Naive thymus-derived CD8-positive, alpha-beta T cell (primary cell): ENCODE measurements around the gene MACF1. TPM values are rescaled to one million over a fixed set of nuclear protein-coding genes. Genes with fewer than 3 reads are reported as not detected.

ENCODE experiments used
- ATAC-seq, 2 donors: fragments of 150-1000 bp; cut with Tn5 transposase in 1 of 2; sonication (Bioruptor Pico), chemical (Tn5 transposase) in 1 of 2; 1 replicate in 1 of 2; 2 replicates in 1 of 2; pipeline ENCODE4 v1.10.0; 2021; ENCODE audit warnings: mild to moderate bottlenecking in 2 of 2, moderate library complexity in 2 of 2
- POLR2A ChIA-PET: fragments of 350-600 bp; sonication (Branson Sonifier 250); formaldehyde crosslinking; loops from one replicate; lab custom pipeline; 2021; ENCODE audit warnings: antibody characterized with exemption; lab: Charles Lee
- DNase-seq, 10 donors: peaks; one replicate each; pipeline versions ENCODE4 v3.0.0 to v3.0.0-alpha.2; 2020 to 2022
- H3K27ac Mint-ChIP-seq, 10 donors: one replicate each; pipeline ENCODE4 v1.8.0; 2020 to 2022; ENCODE audit warnings: mild to moderate bottlenecking in 10 of 10, mixed read lengths in 10 of 10, moderate library complexity in 4 of 10, inconsistent platforms in 1 of 10
- H3K27me3 Mint-ChIP-seq, 5 donors: one replicate each; pipeline ENCODE4 v1.8.0; 2021 to 2022; ENCODE audit warnings: mixed read lengths in 5 of 5
- H3K36me3 Mint-ChIP-seq, 3 donors: one replicate each; pipeline ENCODE4 v1.8.0; 2020 to 2022; ENCODE audit warnings: mixed read lengths in 3 of 3, mild to moderate bottlenecking in 2 of 3, inconsistent platforms in 1 of 3
- H3K4me1 Mint-ChIP-seq, 4 donors: one replicate each; pipeline ENCODE4 v1.8.0; 2021 to 2022; ENCODE audit warnings: mixed read lengths in 4 of 4
- H3K4me3 Mint-ChIP-seq, 10 donors: one replicate each; pipeline ENCODE4 v1.8.0; 2020 to 2022; ENCODE audit warnings: mild to moderate bottlenecking in 10 of 10, mixed read lengths in 10 of 10, moderate library complexity in 6 of 10, inconsistent platforms in 1 of 10
- H3K9me3 Mint-ChIP-seq, 9 donors: one replicate each; pipeline ENCODE4 v1.8.0; 2020 to 2022; ENCODE audit warnings: mixed read lengths in 9 of 9, mild to moderate bottlenecking in 3 of 9, inconsistent platforms in 1 of 9, moderate library complexity in 1 of 9
- polyA plus RNA-seq, 3 donors: library from polyadenylated mRNA; unstranded; fragments of 300-500 nt; fragmentation: Illumina TruSeq; gene quantifications; one replicate each; pipeline ENCODE4 v1.2.3, GENCODE V29; 2021
- total RNA-seq, 8 experiments: library from RNA in 2 of 8; stranded (reverse) in 2 of 8; gene quantifications; one replicate each; pipeline ENCODE4 v1.2.3 and lab custom pipeline; 2021 to 2026

Gene MACF1
- total and polyA plus RNA-seq, 5 experiments from 2014 or later = 13.4 to 222 (median 60.8) TPM

GRCh38 chr1:39381839-39382238 is 177.3 kb downstream of the MACF1 start:
- H3K36me3 Mint-ChIP-seq = peaks cover 7 to 90% (median 26%) of the 10 kb centered on the region in 3 donors
- no peaks in the 10 kb centered on the region for H3K27me3 Mint-ChIP-seq
- peak overlapping the region in 1 of 10 donors; percentile 25 for H3K27ac Mint-ChIP-seq
- ATAC-seq (no peak), DNase-seq (no peak)
- H3K9me3 Mint-ChIP-seq = no peaks in the 10 kb centered on the region
- no peaks in the 10 kb centered on the region for H3K4me1 Mint-ChIP-seq
- POLR2A ChIA-PET = interaction anchor here (0.6 to 0.7 kb wide), 3 partner anchors 9 to 28 kb away, joined by 3 to 7 read pairs (median 4); no protein-coding TSS in a partner anchor
- no peak overlapping the region for H3K4me3 Mint-ChIP-seq

GRCh38 chr1:39384305-39384704 is 179.8 kb downstream of the MACF1 start:
- no peaks in the 10 kb centered on the region for H3K9me3 Mint-ChIP-seq
- peak overlapping the region in 1 of 10 donors; percentile 65 for H3K27ac Mint-ChIP-seq
- H3K36me3 Mint-ChIP-seq = peaks cover 2 to 95% (median 37%) of the 10 kb centered on the region in 3 donors
- DNase-seq (no peak), ATAC-seq (no peak)
- H3K27me3 Mint-ChIP-seq = no peaks in the 10 kb centered on the region
- H3K4me1 Mint-ChIP-seq = peaks cover 0 to 5% (median 1%) of the 10 kb centered on the region in 4 donors
- POLR2A ChIA-PET = no interaction called here
- H3K4me3 Mint-ChIP-seq = no peak overlapping the region

GRCh38 chr1:39385067-39385988 is 180.8 kb downstream of the MACF1 start:
- Mint-ChIP-seq H3K27me3 (no peaks in the 10 kb centered on the region), H3K27ac (peak overlapping the region in 3 of 10 donors; percentile 29 to 44 (median 43)), H3K36me3 (peaks cover 0 to 92% (median 34%) of the 10 kb centered on the region in 3 donors), H3K4me1 (peaks cover 0 to 5% (median 1%) of the 10 kb centered on the region in 4 donors), H3K9me3 (no peaks in the 10 kb centered on the region), H3K4me3 (no peak overlapping the region)
- DNase-seq = no peak
- no peak for ATAC-seq
- POLR2A ChIA-PET = no interaction called here

DNA sequence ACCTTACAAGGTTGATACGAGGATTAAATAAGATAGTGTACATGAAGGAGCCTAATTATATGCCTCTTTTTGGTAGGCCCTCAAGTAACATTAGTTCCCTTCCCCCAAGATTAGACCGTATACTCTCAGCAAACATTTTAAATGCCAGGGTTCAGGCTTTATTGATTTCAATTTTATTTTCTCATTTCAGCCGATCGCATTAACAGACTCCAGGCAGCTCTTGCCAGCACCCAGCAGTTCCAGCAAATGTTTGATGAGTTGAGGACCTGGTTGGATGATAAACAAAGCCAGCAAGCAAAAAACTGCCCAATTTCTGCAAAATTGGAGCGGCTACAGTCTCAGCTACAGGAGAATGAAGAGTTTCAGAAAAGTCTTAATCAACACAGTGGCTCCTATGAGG is 182.5 kb downstream of the MACF1 start:
- Mint-ChIP-seq H3K27ac (peak overlapping the region in 3 of 10 donors; percentile 28 to 62 (median 34)), H3K4me1 (peaks cover 4 to 14% (median 10%) of the 10 kb centered on the region in 4 donors), H3K27me3 (no peaks in the 10 kb centered on the region), H3K9me3 (no peaks in the 10 kb centered on the region), H3K4me3 (no peak overlapping the region), H3K36me3 (peaks cover 0 to 91% (median 32%) of the 10 kb centered on the region in 3 donors)
- ATAC-seq = no peak
- POLR2A ChIA-PET = interaction anchor here (1.2 kb wide), 1 partner anchor 24 kb away, joined by 4 read pairs; no protein-coding TSS in a partner anchor
- no peak for DNase-seq

DNA sequence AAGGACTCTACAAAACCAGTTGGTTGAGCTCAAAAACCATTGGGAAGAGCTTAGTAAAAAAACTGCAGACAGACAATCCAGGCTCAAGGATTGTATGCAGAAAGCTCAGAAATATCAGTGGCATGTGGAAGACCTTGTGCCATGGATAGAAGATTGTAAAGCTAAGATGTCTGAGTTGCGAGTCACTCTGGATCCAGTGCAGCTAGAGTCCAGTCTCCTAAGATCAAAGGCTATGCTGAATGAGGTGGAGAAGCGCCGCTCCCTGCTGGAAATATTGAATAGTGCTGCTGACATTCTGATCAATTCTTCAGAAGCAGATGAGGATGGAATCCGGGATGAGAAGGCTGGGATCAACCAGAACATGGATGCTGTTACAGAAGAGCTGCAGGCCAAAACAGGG is 183.0 kb downstream of the MACF1 start:
- H3K4me1 Mint-ChIP-seq = peaks cover 5 to 15% (median 12%) of the 10 kb centered on the region in 4 donors
- no peaks in the 10 kb centered on the region for H3K9me3 Mint-ChIP-seq
- H3K36me3 Mint-ChIP-seq = peaks cover 0 to 89% (median 32%) of the 10 kb centered on the region in 3 donors
- DNase-seq = no peak
- POLR2A ChIA-PET = interaction anchor here (1.2 kb wide), 1 partner anchor 24 kb away, joined by 4 read pairs; no protein-coding TSS in a partner anchor
- no peaks in the 10 kb centered on the region for H3K27me3 Mint-ChIP-seq
- H3K4me3 Mint-ChIP-seq = no peak overlapping the region
- H3K27ac Mint-ChIP-seq = peak overlapping the region in 1 of 10 donors; percentile 52
- ATAC-seq = no peak

- no peak for ATAC-seq
- Mint-ChIP-seq H3K9me3 (no peaks in the 10 kb centered on the region), H3K27ac (peak overlapping the region in 8 of 10 donors; percentile 17 to 58 (median 43)), H3K36me3 (peaks cover 0 to 55% (median 18%) of the 10 kb centered on the region in 3 donors), H3K27me3 (no peaks in the 10 kb centered on the region), H3K4me1 (peaks cover 17 to 59% (median 46%) of the 10 kb centered on the region in 4 donors), H3K4me3 (no peak overlapping the region)
- POLR2A ChIA-PET = no interaction called here
- DNase-seq = no peak
Observed at GRCh38 chr1:39391691-39392679, 187.5 kb downstream of the MACF1 start.

DNA sequence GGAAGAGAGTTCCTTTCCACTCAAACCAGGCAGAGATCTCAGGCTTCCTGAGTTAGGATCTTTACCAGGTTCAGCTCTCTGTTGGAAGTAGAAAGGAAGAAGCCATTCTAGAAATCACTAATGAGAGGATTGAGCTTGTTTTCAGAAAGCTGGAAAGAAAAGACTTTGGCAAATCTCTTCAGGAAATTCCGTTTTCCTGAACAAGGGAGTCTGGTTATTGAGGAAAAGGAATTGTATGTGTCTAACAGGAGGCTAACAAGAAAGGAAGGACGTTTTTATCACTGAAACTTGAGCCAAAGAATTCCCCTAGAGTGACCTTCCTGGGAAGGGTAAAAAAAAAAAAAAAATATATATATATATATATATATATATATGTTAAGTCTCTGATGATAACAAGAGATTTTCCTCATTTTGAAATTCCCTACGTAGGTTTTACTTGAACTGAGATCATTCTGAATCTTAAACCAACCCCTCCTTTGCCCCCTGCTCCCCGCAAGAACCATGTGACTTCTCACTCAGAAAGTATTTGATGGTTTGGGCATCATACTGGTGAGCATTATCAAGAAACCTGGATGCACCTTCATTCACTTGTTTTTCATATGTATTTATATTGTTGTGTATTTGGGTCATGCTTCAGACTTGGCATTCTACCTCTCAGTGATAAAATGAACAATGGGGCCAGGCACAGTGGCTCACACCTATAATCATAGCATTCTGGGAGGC is 188.5 kb downstream of the MACF1 start:
- H3K27me3 Mint-ChIP-seq = no peaks in the 10 kb centered on the region
- no peak for ATAC-seq
- peak overlapping the region in 4 of 10 donors; percentile 31 to 84 (median 56) for H3K27ac Mint-ChIP-seq
- peaks cover 17 to 68% (median 54%) of the 10 kb centered on the region in 4 donors for H3K4me1 Mint-ChIP-seq
- POLR2A ChIA-PET = no interaction called here
- H3K4me3 Mint-ChIP-seq = peak overlapping the region in 1 of 10 donors; percentile 9
- peaks cover 0 to 45% (median 9%) of the 10 kb centered on the region in 3 donors for H3K36me3 Mint-ChIP-seq
- no peaks in the 10 kb centered on the region for H3K9me3 Mint-ChIP-seq
- no peak for DNase-seq

DNA sequence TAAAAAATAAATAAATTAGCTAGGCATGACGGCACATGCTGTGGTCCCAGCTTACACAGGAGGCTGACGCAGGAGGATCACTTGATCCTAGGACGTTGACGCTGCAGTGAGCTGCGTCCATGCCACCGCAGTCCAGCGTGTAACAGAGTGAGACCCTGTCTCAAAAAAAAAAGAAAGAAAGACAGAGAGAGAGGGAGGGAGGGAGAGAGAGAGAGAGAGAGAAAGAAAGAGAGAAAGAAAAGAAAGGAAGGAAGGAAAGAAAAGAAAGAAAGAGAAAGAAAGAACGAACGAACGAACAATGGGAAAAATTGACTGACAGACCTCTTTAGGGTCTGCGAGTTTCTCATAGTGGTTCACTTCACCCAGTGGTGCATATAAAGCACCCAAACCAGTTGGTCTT is 189.2 kb downstream of the MACF1 start:
- Mint-ChIP-seq H3K4me1 (peaks cover 23 to 74% (median 59%) of the 10 kb centered on the region in 4 donors), H3K4me3 (peak overlapping the region in 2 of 10 donors; percentile 9 to 65), H3K27ac (peak overlapping the region in 7 of 10 donors; percentile 18 to 84 (median 61)), H3K36me3 (peaks cover 0 to 38% (median 4%) of the 10 kb centered on the region in 3 donors), H3K27me3 (no peaks in the 10 kb centered on the region), H3K9me3 (no peaks in the 10 kb centered on the region)
- ATAC-seq = no peak
- DNase-seq = no peak
- POLR2A ChIA-PET = interaction anchor here (2.4 kb wide), 1 partner anchor 17 kb away, joined by 13 read pairs; no protein-coding TSS in a partner anchor

DNA sequence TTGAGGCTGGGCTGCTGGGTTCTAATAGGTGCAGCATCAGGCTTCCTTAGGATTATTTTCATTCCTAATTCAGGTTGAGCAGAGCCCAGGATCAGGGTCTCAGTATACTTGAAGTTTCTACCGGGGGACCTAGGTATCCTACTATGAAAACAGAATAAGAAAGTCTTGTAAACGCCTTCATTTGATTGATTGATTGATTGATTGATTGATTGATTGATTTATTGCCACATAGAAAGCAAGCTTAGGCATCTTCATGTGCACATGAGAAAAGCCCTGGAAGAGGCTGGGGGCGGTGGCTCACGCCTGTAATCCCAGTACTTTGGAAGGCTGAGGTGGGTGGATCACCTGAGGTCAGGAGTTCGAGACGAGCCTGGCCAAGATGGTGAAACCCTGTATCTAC is 189.6 kb downstream of the MACF1 start:
- DNase-seq (no peak), ATAC-seq (no peak)
- Mint-ChIP-seq H3K4me3 (no peak overlapping the region), H3K27ac (peak overlapping the region in 5 of 10 donors; percentile 18 to 63 (median 57)), H3K36me3 (peaks cover 0 to 34% (median 4%) of the 10 kb centered on the region in 3 donors), H3K4me1 (peaks cover 26 to 78% (median 63%) of the 10 kb centered on the region in 4 donors), H3K27me3 (no peaks in the 10 kb centered on the region), H3K9me3 (no peaks in the 10 kb centered on the region)
- POLR2A ChIA-PET = interaction anchor here (2.4 kb wide), 1 partner anchor 16 kb away, joined by 13 read pairs; no protein-coding TSS in a partner anchor

- POLR2A ChIA-PET = interaction anchor here (2.4 kb wide), 1 partner anchor 16 kb away, joined by 13 read pairs; no protein-coding TSS in a partner anchor
- Mint-ChIP-seq H3K9me3 (no peaks in the 10 kb centered on the region), H3K27ac (peak overlapping the region in 6 of 10 donors; percentile 24 to 82 (median 66)), H3K4me3 (no peak overlapping the region), H3K27me3 (no peaks in the 10 kb centered on the region), H3K36me3 (peaks cover 0 to 34% (median 4%) of the 10 kb centered on the region in 3 donors), H3K4me1 (peaks cover 27 to 84% (median 65%) of the 10 kb centered on the region in 4 donors)
- DNase-seq = peak in 1 of 10 donors; percentile 11
- ATAC-seq = peak; percentile 80 to 92
Observed at GRCh38 chr1:39394598-39394997, 190.1 kb downstream of the MACF1 start.

DNA sequence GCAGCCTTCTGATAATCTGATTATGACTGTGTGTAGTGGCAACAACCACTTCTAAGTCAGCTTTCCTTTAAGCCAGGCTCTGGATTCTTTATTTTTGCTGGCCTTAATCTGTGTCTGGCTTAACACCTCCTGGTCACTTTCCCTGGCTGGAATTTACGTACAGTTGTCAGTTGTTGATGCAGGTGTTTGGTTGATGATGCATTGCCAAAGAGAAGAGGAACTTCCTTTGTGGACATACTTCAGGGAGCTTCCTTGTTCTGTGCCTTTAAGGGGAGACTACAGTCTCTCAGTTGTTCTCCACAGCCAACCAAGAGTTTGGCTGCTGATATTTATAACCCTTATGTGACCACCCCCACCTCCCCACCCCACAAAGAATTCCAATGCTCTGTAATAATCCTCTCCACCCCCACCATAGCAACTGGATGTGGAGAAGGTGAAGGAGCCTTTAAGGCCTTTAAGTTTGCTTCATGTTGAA is 190.9 kb downstream of the MACF1 start:
- peaks cover 0 to 26% (median 0%) of the 10 kb centered on the region in 3 donors for H3K36me3 Mint-ChIP-seq
- POLR2A ChIA-PET = interaction anchor here (0.6 to 2.4 kb wide), 2 partner anchors 15 to 106 kb away, joined by 4 to 13 read pairs; no protein-coding TSS in a partner anchor

More for the DNA sequence above, 190.9 kb downstream of the MACF1 start:
- DNase-seq (no peak), ATAC-seq (no peak)
- peaks cover 31 to 87% (median 69%) of the 10 kb centered on the region in 4 donors for H3K4me1 Mint-ChIP-seq
- H3K27ac Mint-ChIP-seq = peak overlapping the region in 4 of 10 donors; percentile 55 to 77 (median 62)
- H3K27me3 Mint-ChIP-seq = no peaks in the 10 kb centered on the region
- no peaks in the 10 kb centered on the region for H3K9me3 Mint-ChIP-seq
- peak overlapping the region in 1 of 10 donors; percentile 38 for H3K4me3 Mint-ChIP-seq
